KOPT-K1 (cell line): Measurements from ENCODE around the gene ZKSCAN2.

Experiments
- H3K27ac ChIP-seq: fragments of 200-600 bp; sonication (generic); 2 replicates; pipeline ENCODE4 v1.5.1; 2016; ENCODE audit warnings: antibody characterized with exemption, mild to moderate bottlenecking, low read depth, low read length; ENCODE audit not compliant: poor library complexity, severe bottlenecking
- H3K36me3 ChIP-seq: fragments of 200-600 bp; sonication (generic); 2 replicates; pipeline ENCODE4 v1.5.1; 2017; ENCODE audit warnings: antibody characterized with exemption, mild to moderate bottlenecking, low read length, moderate library complexity; ENCODE audit not compliant: insufficient read depth
- H3K9me3 ChIP-seq: fragments of 200-600 bp; sonication (generic); 2 replicates; pipeline ENCODE4 v1.5.1; 2017; ENCODE audit warnings: antibody characterized with exemption, low read length, mild to moderate bottlenecking; ENCODE audit not compliant: insufficient read depth, poor library complexity, severe bottlenecking

The ZKSCAN2 gene

GRCh38 chr16:25257956-25258860 lies 563 bp upstream of the ZKSCAN2 start:
- peaks cover 50% of the 10 kb centered on the region for H3K36me3 ChIP-seq
- H3K9me3 ChIP-seq: no peaks in the 10 kb centered on the region
- peak overlapping the region; percentile 98 for H3K27ac ChIP-seq

- Histone ChIP-seq H3K36me3 (peaks cover 54% of the 10 kb centered on the region), H3K9me3 (no peaks in the 10 kb centered on the region), H3K27ac (peak overlapping the region; percentile 98)
Measured at GRCh38 chr16:25256695-25257469, 763 bp downstream of the ZKSCAN2 start.

DNA sequence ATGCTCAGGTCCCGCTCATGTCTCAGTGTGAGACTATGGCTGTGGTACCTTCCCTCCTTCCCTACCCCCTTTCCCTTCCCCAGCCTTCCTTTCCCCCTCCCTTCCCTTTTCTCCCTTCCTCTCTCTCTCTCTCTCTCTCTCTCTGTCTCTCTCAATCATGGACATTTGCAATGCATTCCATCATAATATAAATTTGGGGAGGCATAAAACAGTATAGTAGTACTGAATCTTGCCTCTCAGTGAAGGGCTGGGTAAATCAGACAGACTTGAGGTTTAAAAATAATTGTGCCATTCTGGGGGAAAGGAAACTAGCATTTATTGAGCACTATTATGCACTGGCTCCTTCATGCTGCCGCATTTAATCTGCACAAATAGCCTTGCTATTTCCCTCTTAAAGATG lies 4.3 kb downstream of the ZKSCAN2 start:
- Histone ChIP-seq H3K9me3 (no peaks in the 10 kb centered on the region), H3K36me3 (peaks cover 60% of the 10 kb centered on the region), H3K27ac (no peak overlapping the region)

DNA sequence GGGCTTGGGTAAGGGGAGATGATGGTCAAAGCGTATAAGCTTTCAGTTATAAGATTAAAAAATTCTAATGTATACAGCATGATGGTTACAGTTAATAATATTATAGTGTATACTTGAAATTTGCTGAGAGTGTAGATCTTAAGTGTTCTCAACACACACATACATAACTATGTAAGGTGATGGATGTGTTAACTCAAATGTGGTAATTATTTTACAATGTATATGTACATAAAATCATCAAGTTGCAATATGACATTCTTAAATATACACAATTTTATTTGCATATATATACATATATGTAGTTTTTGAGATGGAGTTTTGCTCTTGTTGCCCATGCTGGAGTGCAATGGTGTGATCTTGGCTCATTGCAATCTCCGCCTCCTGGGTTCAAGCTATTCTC lies 7.2 kb downstream of the ZKSCAN2 start:
- Histone ChIP-seq H3K36me3 (peaks cover 87% of the 10 kb centered on the region), H3K27ac (no peak overlapping the region), H3K9me3 (peaks cover 8% of the 10 kb centered on the region)

DNA sequence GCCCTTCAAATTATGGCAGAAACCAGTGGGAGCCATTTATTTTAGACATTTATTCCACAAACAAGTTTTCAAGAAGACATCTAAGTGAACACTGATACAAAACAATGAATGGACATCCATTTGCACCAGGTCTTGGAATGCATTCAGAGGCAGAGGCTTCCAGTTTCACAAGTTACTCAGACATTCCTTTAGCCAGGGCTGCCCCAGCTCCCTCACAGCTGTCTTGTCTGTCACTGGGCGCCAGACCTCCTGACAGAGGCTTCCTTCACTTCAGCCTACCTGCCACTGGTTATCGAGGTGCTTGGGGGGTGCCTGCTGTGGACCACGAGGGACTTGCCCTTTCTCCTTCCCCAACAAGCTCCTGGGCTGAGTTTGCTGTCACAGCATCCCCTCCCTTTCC lies 21.7 kb downstream of the ZKSCAN2 start:
- H3K36me3 ChIP-seq: peaks cover 53% of the 10 kb centered on the region
- H3K27ac ChIP-seq: no peak overlapping the region
- H3K9me3 ChIP-seq: no peaks in the 10 kb centered on the region

DNA sequence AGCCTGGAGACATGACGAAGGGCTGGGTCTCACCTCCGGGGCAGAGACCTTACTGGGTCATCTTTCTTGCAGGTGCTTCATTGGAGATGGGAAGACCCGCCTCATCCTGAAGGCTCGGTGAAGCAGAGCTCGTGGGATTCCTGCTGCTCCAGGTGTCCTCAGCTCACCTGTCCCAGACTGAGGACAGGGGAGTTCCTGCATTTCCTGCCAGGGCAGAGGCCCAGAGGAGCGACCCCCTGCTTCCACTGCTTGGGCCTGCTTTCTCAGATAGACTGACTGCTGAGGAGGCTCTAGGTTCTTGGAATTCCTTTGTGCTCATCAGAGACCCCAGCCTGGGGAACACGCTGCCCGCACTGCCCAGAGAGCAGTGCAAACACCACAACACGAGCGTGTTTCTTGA lies 29.3 kb downstream of the ZKSCAN2 start:
- H3K36me3 ChIP-seq: no peaks in the 10 kb centered on the region
- no peak overlapping the region for H3K27ac ChIP-seq

DNA sequence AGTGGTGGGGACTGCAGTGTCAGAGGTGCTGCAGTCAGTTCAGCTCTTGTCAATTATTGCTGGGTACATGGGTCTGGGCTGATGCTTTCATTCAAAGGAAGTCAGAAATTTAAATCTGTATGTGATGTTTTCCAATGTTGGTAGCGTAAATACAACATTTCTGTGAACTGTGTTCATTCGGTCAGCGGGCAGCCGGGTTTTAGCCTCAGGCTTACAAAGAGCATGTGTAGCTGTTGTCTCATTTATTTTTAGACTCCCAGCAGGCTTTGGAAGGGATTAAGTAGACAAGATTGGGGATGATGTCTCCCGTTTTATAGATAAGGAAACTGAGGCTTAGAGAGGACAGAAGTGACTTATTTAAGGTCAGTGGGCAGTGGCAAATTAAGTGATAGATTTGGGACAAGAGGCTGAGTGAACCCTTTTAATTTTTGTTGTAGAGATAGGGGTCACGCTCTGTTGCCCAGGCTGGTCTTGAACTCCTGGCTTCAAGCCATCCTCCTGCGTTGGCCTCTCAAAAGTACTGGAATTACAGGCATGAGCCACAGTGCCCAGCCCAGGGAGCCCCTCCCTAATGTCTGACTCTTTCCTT lies 32.8 kb downstream of the ZKSCAN2 start:
- Histone ChIP-seq H3K36me3 (no peaks in the 10 kb centered on the region), H3K27ac (no peak overlapping the region), H3K9me3 (no peaks in the 10 kb centered on the region)

More for the DNA sequence above, 29.3 kb downstream of the ZKSCAN2 start:
- H3K9me3 ChIP-seq: no peaks in the 10 kb centered on the region

- no peaks in the 10 kb centered on the region for H3K9me3 ChIP-seq
- no peak overlapping the region for H3K27ac ChIP-seq
- no peaks in the 10 kb centered on the region for H3K36me3 ChIP-seq
Measured at GRCh38 chr16:25223964-25224363, 33.7 kb downstream of the ZKSCAN2 start.

- no peaks in the 10 kb centered on the region for H3K9me3 ChIP-seq
- H3K36me3 ChIP-seq: no peaks in the 10 kb centered on the region
- no peak overlapping the region for H3K27ac ChIP-seq
Measured at GRCh38 chr16:25222959-25223358, 34.7 kb downstream of the ZKSCAN2 start.

DNA sequence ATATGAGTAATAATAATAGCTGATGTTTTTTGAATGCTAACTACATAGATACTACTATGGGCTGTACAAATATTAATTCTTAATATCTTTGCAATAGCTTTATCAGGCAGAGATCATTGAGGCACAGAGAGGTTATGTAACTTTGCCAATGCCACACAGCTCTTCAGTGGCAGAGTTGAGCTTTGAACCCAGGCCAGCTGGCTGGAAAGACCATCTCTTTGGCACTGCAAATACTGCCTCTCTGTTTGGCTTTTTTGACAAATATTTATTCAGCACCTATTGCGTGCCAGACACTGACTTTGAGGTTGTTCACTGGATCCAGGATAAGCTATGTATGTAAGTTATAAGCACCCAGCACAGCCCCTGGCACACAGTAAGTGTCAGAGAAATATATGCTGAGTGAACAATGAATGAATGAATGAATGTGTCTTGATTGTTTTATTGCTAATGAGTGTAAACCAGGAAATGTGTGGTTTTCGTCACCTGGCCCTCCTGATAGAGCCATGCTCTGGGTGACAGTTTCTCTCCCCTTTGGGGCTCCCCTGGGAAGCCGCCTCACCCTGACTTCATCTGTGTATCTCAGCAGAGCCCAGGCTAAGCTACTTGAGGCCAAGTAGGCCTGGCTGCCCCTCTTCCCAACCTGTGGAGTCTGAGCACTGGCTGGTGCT lies 38.4 kb downstream of the ZKSCAN2 start:
- H3K9me3 ChIP-seq: no peaks in the 10 kb centered on the region
- no peaks in the 10 kb centered on the region for H3K36me3 ChIP-seq
- no peak overlapping the region for H3K27ac ChIP-seq

GRCh38 chr16:25217921-25218320 lies 39.7 kb downstream of the ZKSCAN2 start:
- H3K36me3 ChIP-seq: no peaks in the 10 kb centered on the region

GRCh38 chr16:25217112-25217511 lies 40.5 kb downstream of the ZKSCAN2 start:
- Histone ChIP-seq H3K36me3 (no peaks in the 10 kb centered on the region), H3K9me3 (no peaks in the 10 kb centered on the region), H3K27ac (no peak overlapping the region)

More at GRCh38 chr16:25217921-25218320, 39.7 kb downstream of the ZKSCAN2 start:
- Histone ChIP-seq H3K27ac (no peak overlapping the region), H3K9me3 (no peaks in the 10 kb centered on the region)

- Histone ChIP-seq H3K36me3 (no peaks in the 10 kb centered on the region), H3K9me3 (no peaks in the 10 kb centered on the region), H3K27ac (no peak overlapping the region)
Measured at GRCh38 chr16:25213709-25214397, 43.8 kb downstream of the ZKSCAN2 start.

DNA sequence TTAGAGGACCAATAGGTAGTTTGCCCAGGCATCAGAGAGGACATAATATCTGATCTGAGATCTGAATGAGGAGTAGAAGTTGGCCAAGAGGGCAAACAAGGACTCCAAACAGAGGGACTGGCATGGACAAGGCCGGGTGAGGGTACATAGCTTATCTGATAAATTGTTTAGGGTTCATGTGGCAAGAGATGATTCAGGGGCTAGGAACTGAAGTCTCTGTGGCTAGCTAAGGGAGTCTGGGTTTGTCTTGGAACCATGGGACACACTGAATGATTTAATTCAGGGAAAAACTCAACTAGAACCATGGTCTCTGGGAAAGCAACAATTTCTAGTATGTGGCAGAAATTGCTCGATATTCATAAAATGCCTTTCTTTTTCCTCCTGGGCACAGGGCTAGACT lies 45.0 kb downstream of the ZKSCAN2 start:
- no peak overlapping the region for H3K27ac ChIP-seq
- no peaks in the 10 kb centered on the region for H3K9me3 ChIP-seq
- H3K36me3 ChIP-seq: no peaks in the 10 kb centered on the region
